Measurements from ENCODE around the gene THAP7.

Gene THAP7

DNA sequence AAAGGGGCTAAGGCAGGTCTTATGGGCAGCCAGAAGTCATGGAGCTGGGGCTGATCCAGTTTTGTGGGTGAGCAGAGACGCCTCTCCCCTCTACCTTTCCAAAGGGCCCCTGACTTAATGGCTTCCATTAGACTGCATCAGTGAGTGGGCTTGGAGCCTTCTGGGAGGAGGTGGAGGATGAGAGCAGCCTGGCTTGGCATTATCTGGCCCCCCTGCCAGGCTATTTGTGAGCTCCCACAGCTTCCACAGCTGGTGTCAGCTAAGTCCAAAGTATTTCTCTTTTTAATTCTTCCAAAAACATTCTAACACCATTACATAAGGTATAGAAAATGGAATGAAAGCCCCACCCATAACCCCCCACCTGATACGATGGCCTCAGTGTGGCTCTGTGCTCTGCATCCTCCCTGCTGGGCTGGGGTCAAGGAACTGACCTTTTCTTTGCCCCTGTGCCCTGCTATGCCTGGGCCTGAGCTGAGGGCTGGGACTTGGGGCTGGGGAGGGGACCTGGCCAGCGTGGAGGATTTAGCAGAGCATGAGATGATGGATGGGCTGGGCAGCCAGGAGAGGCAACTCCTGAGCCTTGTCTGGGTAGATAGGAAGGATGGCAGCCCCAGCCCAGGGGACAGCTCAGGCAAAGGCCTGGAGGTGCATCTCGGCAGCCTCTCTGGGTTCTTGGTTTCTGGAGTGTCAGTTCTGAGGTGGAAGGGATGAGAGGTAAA is 30.8 kb downstream of the THAP7 start:
- H3K9ac ChIP-seq (ENCODE audit: low read depth, low read length), result no peak overlapping the region
- no peak overlapping the region for H3K27ac ChIP-seq (ENCODE audit: low read depth, low read length)
- H3K4me3 ChIP-seq (ENCODE audit: low read length), result no peak overlapping the region
- no peaks in the 10 kb centered on the region for H3K9me3 ChIP-seq (ENCODE audit: insufficient read depth, low read depth, low read length)
- peaks cover 6% of the 10 kb centered on the region; the same call in 1 of the 2 replicates for H3K4me1 ChIP-seq (ENCODE audit: insufficient read depth, low read length)
- H3K36me3 ChIP-seq (ENCODE audit: insufficient read depth, low read length), result no peaks in the 10 kb centered on the region
- H3K27me3 ChIP-seq (ENCODE audit: insufficient read depth, low read length), result peaks cover 39% of the 10 kb centered on the region
- 53% methylated on average over 4 of the region's 4 CpGs for WGBS

DNA sequence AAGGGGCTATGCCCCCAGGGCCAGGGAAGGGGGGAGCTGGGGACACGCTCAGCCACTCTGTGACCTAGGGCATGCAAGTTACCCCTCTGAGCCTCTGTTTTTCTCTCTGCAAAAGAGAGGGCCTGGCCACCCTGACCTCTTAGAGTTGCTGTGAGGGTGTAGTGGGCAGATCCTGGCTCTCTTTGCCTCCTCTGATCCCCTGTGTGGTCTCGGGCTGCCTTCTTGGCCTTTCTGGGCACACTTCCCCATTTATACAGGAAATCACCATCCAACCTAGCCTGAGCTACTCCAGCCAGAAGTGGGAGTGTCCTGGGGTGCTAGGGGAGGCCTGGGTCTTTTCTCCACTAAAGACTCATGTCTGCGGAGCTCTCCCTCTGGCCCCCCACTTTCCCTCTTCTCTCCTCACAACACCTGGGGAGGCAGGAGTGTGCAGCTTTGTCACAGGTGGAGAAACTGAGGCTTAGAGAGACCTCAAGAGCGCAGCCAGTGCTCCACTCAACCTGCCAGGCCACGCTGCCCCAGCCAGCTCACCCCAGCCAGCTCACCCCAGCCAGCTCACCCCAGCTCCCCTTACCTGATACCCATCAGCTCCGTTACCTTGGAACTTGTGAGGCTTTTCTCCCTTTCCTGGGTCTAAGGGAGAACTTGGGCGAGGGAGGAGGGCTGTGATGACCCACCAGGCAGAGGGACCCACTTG is 33.5 kb downstream of the THAP7 start:
- H3K9ac ChIP-seq (ENCODE audit: low read depth, low read length), result no peak overlapping the region

DNA sequence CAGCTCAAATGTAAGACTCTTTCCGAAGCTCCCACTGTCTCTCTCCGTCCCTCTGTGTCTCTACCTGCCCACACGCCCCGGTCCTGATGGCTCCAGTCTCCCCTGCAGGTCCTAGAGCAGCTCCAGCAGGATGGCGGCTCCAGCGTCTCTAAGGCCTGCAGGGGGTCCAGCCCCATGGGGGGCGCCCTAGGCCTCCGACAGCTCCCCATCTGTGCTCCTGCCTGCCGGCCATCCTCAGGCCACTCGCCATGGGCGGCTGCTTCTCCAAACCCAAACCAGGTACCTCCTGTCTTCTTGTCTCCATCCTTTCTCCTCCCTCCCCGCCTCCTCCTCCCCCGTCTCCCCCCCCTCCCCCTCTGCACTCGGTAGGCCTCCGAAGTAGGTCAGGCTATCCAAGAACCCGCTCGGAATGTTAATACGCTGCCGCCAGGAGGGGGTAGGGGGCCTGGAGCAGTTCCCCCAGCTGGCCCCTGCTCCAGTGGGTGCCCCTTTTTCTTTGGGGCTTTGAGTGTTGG is 34.2 kb downstream of the THAP7 start:
- Histone ChIP-seq H3K9me3 (ENCODE audit: insufficient read depth, low read depth, low read length) (no peaks in the 10 kb centered on the region), H3K9ac (ENCODE audit: low read depth, low read length) (no peak overlapping the region), H3K4me1 (ENCODE audit: insufficient read depth, low read length) (peaks cover 6% of the 10 kb centered on the region; the same call in 1 of the 2 replicates), H3K27ac (ENCODE audit: low read depth, low read length) (no peak overlapping the region), H3K36me3 (ENCODE audit: insufficient read depth, low read length) (no peaks in the 10 kb centered on the region), H3K27me3 (ENCODE audit: insufficient read depth, low read length) (peaks cover 71% of the 10 kb centered on the region), H3K4me3 (ENCODE audit: low read length) (no peak overlapping the region)
- 4% methylated on average over 16 of the region's 19 CpGs for WGBS

More for the DNA sequence above, 33.5 kb downstream of the THAP7 start:
- no peaks in the 10 kb centered on the region for H3K36me3 ChIP-seq (ENCODE audit: insufficient read depth, low read length)
- H3K4me3 ChIP-seq (ENCODE audit: low read length), result no peak overlapping the region
- H3K27ac ChIP-seq (ENCODE audit: low read depth, low read length), result no peak overlapping the region
- WGBS, result 77% methylated on average over 6 of the region's 7 CpGs
- peaks cover 6% of the 10 kb centered on the region; the same call in 1 of the 2 replicates for H3K4me1 ChIP-seq (ENCODE audit: insufficient read depth, low read length)
- H3K9me3 ChIP-seq (ENCODE audit: insufficient read depth, low read depth, low read length), result no peaks in the 10 kb centered on the region
- peaks cover 64% of the 10 kb centered on the region for H3K27me3 ChIP-seq (ENCODE audit: insufficient read depth, low read length)

DNA sequence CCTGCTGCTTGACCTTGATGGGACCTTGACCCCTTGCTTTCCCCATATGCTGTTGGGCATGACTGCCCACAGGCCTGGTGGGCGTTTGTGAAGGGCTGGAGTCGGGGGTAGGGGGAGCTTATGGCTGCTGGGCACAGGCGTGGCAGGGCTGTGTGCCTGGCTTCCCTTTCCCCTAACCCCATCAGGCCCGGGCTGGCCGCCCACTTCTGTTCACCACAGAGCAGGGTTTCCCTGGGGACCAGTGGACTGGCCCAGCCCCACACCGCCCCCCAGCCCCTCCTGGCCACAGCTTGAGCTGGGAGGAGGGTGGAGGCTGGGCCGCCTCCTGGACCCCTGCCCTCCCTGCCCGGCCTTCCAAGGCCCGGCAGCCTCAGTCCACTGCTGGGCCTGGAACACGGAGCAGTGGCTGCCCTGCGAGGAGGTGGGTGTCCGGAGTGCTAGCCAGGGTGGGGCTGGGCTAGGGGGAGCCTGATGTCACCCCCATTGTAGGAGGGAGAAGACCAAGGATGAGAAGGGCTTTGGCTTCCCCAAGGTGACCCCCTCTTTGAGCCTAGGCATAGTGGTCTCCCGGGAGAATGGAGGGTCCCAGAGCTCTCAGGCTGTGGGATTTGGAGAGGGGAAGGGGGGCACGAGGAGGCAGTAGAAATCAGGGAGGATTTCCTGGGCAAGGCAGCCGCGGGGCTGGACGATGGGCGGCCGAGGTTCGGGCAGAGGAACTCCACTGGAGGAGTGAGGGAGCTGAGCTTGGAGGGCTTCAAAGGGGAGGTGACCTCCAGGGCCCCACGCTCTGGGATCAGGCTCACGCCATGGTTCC is 34.8 kb downstream of the THAP7 start, which contains the start of gene AIFM3:
Gene AIFM3, plus strand, starts transcription at position 373 of the 814 bp plus-strand sequence. CDS start 690 bp downstream, outside the sequence.
- Histone ChIP-seq H3K4me1 (ENCODE audit: insufficient read depth, low read length) (peaks cover 6% of the 10 kb centered on the region; the same call in 1 of the 2 replicates), H3K4me3 (ENCODE audit: low read length) (no peak within 1 kb of the TSS), H3K9ac (ENCODE audit: low read depth, low read length) (no peak within 1 kb of the TSS), H3K36me3 (ENCODE audit: insufficient read depth, low read length) (no peaks in the 10 kb centered on the region), H3K9me3 (ENCODE audit: insufficient read depth, low read depth, low read length) (no peaks in the 10 kb centered on the region), H3K27me3 (ENCODE audit: insufficient read depth, low read length) (peaks cover 78% of the 10 kb centered on the region), H3K27ac (ENCODE audit: low read depth, low read length) (no peak within 1 kb of the TSS)
- 60% methylated on average over 22 of the region's 22 CpGs for WGBS

DNA sequence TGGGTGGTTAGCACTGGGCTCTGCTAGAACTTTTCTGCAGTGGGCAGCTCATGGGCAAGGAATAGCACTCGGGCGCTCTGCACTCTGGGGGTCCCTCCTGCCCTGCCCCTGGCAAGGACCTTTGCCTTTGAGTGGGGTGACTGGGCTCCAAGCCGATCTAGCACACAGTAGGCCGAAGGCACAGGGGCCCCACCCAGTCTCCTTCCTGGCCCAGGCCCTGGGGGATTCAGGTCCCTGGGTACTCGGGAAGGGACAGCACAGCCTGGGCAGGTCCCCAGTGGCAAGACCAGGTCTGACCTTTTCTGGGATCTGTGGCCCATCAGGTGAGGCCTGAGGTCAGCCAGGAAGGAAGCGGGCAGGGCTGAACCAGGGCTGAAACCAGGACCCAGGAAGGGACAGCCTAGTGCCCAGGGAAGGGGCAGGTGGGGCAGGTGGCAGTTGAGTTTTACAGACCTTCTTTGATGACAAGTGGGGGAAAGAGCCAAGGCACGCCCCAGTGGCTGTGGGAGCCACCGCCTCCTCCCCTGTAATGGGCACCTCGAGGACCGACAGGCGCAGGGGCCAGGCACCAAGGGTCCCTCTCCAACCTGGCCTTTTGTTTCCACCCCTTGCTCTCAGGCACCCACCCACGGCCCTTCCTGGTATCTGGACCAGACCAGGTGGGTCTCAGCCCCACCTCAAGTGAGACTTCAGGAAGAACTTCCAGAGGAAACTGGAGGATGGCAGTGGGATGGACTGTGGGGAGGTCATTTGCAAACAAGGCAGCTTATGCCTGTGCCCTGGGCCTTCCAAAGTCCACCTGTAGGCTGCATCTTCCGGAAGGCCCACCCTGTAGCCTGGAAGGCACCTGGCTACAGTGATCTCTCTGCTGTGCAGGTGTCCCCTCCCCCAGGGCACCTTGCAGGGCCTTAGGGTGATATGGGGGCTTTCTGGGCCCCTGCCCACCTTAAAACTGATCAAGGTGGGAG is 35.7 kb downstream of the THAP7 start:
- no peak overlapping the region for H3K4me3 ChIP-seq (ENCODE audit: low read length)
- WGBS, result 84% methylated on average over 13 of the region's 13 CpGs
- no peak overlapping the region for H3K27ac ChIP-seq (ENCODE audit: low read depth, low read length)
- H3K4me1 ChIP-seq (ENCODE audit: insufficient read depth, low read length), result peaks cover 6% of the 10 kb centered on the region; the same call in 1 of the 2 replicates
- peaks cover 79% of the 10 kb centered on the region for H3K27me3 ChIP-seq (ENCODE audit: insufficient read depth, low read length)
- H3K36me3 ChIP-seq (ENCODE audit: insufficient read depth, low read length), result no peaks in the 10 kb centered on the region
- no peaks in the 10 kb centered on the region for H3K9me3 ChIP-seq (ENCODE audit: insufficient read depth, low read depth, low read length)
- no peak overlapping the region for H3K9ac ChIP-seq (ENCODE audit: low read depth, low read length)

DNA sequence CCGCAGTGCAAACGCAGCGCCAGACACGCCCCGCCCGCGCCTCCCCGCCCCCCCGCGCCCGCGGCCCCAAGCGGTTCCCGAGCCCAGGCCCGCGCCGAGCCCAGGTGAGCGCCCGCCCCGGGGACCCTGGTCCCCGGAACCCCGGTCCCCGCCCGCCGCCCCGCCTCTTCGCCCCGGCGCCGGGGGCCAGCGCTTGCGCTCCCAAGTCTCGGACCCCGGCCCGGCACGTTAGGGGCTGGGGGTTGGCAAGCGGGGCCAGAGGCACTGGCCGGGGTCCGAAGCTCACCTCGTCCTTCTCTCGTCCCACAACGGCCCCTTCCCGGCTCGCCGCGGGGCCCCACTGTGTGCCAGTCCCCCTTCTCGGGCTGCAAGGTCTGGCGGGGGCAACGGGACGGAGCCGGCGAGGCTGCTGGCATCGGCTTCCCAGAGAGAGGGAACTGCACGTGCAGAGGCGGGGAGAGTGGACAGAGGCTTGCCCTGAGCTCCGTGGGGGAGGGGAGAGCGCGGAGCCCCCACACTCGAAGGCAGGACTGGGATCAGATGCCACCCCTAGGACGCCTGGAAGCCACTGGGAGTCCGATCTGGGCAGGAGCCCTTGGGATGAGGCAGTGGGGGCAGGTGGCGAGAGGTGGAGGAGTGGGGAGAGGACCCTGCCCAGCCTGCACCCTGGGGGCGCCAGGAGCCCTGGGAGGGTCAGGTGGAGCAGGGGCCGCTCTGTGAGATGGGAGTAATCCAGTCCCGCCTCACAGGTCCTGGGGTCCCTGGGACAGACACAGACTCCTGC is 36.6 kb downstream of the THAP7 start:
- H3K9ac ChIP-seq (ENCODE audit: low read depth, low read length), result no peak overlapping the region
- H3K27ac ChIP-seq (ENCODE audit: low read depth, low read length), result no peak overlapping the region
- peak overlapping the region; percentile 46 for H3K4me3 ChIP-seq (ENCODE audit: low read length)
- WGBS, result 9% methylated on average over 65 of the region's 65 CpGs
- H3K4me1 ChIP-seq (ENCODE audit: insufficient read depth, low read length), result peaks cover 6% of the 10 kb centered on the region; the same call in 1 of the 2 replicates
- no peaks in the 10 kb centered on the region for H3K36me3 ChIP-seq (ENCODE audit: insufficient read depth, low read length)
- H3K27me3 ChIP-seq (ENCODE audit: insufficient read depth, low read length), result peaks cover 79% of the 10 kb centered on the region
- no peaks in the 10 kb centered on the region for H3K9me3 ChIP-seq (ENCODE audit: insufficient read depth, low read depth, low read length)

DNA sequence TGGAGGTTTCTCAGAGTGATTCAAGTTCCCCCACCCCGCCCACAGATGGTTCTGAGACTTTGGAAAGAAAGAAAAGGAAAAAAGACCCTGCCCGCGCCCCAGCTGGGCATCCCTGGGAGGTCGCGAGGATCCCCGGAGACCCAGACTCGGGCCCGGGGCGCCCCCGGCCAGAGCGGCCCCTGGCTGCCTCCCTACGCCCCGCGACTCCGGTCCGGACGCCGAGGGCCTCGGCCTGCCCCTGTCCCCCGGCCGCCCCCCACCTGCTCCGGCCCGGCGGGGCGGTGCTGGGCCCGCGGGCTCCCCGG is 37.2 kb downstream of the THAP7 start:
- peak overlapping the region; percentile 40 for H3K4me3 ChIP-seq (ENCODE audit: low read length)
- no peak overlapping the region for H3K27ac ChIP-seq (ENCODE audit: low read depth, low read length)
- 4% methylated on average over 27 of the region's 28 CpGs for WGBS
- H3K36me3 ChIP-seq (ENCODE audit: insufficient read depth, low read length), result no peaks in the 10 kb centered on the region
- peaks cover 6% of the 10 kb centered on the region; the same call in 1 of the 2 replicates for H3K4me1 ChIP-seq (ENCODE audit: insufficient read depth, low read length)
- no peak overlapping the region for H3K9ac ChIP-seq (ENCODE audit: low read depth, low read length)
- peaks cover 74% of the 10 kb centered on the region for H3K27me3 ChIP-seq (ENCODE audit: insufficient read depth, low read length)
- no peaks in the 10 kb centered on the region for H3K9me3 ChIP-seq (ENCODE audit: insufficient read depth, low read depth, low read length)

DNA sequence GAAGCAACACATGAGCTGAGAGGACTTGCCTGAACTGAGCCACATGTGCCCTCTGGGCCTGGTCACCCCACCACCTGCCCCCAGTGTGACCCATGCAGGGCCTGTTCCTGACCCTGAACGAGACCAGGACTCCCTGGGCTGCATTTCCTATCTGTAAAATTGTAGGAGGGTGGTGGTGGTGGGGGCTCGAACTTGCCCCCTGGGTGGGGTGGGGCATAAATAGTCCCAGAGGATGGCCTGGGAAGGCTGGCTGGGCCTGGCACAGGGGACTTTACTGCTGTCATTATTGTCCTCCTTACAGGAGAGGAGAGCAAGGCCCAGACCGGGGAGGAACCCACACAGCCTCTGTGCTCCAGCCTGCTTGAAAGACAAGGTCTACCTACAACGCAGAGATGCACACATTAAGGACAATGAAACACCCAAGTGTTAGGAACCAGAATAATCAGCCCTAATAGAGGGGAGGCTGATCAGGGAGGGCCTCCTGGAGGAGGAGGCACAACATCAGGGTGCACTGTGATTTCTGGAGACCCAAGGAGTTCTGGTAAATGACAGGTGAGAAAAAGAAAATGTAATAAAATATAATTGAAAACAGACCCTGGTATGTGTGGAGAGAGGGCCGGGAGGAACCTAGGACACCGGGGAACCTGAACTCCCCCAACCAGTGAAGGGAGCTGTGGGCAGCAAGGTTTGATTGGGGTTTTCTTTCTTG is 37.7 kb downstream of the THAP7 start:
- peaks cover 6% of the 10 kb centered on the region; the same call in 1 of the 2 replicates for H3K4me1 ChIP-seq (ENCODE audit: insufficient read depth, low read length)
- H3K27ac ChIP-seq (ENCODE audit: low read depth, low read length), result no peak overlapping the region
- H3K4me3 ChIP-seq (ENCODE audit: low read length), result peak overlapping the region; percentile 40
- WGBS, result 70% methylated on average over 6 of the region's 6 CpGs
- H3K27me3 ChIP-seq (ENCODE audit: insufficient read depth, low read length), result peaks cover 70% of the 10 kb centered on the region
- no peak overlapping the region for H3K9ac ChIP-seq (ENCODE audit: low read depth, low read length)
- no peaks in the 10 kb centered on the region for H3K36me3 ChIP-seq (ENCODE audit: insufficient read depth, low read length)
- H3K9me3 ChIP-seq (ENCODE audit: insufficient read depth, low read depth, low read length), result no peaks in the 10 kb centered on the region

DNA sequence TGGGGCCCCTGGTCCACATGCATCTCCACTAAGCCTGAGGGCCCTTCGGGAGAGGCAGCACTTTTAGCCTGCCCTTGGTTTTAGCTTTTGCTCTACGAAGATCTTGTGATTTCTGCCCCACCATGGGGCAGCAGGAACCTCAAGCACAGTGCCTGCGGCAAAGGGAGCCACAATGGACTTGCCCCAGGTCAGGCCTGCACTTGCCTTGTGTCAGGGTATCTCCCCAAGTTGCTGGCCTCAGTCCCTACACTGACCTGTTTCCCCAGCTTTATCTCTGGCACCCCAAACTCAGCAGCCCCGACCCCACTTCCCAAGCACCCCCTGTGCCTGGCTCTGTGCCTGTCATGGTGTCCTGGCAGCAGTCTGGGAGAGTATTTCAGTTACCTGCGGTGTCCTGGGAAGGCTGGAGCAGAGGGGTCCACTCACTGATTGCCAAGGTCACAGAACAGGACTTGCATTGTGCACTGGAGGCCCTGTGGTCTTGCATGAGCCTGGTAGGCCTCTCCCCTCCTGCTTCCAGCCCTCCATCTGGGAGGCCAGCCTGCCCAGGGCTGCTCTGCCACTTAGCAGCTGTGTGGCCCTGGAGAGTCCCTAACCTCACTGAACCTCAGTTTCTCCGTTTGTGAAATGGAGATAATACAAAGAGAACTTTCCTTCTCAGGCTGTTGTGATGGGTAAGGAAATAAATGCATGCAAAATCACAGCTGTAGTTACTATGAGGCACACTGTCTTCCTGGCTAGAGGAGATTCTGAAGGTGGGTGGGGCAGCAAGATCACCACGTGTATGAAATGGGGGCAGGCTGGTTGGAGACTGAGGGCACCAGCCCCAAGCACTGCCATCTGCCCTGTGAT is 38.5 kb downstream of the THAP7 start:
- Histone ChIP-seq H3K4me1 (ENCODE audit: insufficient read depth, low read length) (peaks cover 4% of the 10 kb centered on the region; the same call in 1 of the 2 replicates), H3K27ac (ENCODE audit: low read depth, low read length) (no peak overlapping the region), H3K4me3 (ENCODE audit: low read length) (no peak overlapping the region), H3K9me3 (ENCODE audit: insufficient read depth, low read depth, low read length) (no peaks in the 10 kb centered on the region), H3K36me3 (ENCODE audit: insufficient read depth, low read length) (no peaks in the 10 kb centered on the region), H3K27me3 (ENCODE audit: insufficient read depth, low read length) (peaks cover 66% of the 10 kb centered on the region), H3K9ac (ENCODE audit: low read depth, low read length) (no peak overlapping the region)
- 79% methylated on average over 7 of the region's 7 CpGs for WGBS
